Measurements from ENCODE around the gene ADRB1.

ADRB1 gene

DNA sequence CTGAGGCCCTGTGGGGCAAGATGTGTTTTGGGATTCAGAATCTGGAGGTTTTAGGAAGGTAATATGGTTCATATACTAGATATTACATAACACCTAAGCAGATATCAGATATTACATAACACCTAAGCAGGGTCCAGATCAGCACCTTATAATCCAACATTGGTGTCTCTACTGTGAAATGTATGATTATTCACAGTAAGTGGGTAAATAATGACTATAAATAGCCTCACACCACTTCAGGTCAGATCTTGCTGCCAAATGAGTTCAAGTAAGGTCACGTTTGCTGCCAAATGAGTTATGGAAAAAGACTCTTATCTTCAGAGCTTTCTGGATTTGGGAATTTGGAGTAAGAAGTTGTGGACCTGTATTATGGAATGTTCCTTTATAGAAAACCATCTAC is 14.6 kb downstream of the ADRB1 start:
- no peak for DNase-seq

DNA sequence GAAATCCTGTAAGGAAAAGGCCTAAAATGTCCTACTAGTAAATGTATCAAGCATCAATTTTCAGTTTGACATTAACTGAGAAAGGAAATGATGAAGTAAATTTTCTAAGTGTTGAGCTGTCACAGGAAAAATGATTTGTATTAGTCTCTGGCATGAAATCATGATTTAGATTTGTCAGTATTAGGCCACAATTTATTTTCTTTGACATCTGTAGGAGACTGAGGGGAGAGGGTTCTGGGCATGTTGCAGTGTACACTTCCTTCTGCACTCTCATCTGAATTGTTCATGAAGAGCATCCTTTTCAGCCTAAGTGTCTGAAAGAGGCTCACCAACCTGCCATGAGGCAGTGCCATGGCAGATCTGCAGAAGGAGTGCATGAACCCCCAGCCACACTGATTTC is 15.9 kb downstream of the ADRB1 start:
- DNase-seq, result no peak

DNA sequence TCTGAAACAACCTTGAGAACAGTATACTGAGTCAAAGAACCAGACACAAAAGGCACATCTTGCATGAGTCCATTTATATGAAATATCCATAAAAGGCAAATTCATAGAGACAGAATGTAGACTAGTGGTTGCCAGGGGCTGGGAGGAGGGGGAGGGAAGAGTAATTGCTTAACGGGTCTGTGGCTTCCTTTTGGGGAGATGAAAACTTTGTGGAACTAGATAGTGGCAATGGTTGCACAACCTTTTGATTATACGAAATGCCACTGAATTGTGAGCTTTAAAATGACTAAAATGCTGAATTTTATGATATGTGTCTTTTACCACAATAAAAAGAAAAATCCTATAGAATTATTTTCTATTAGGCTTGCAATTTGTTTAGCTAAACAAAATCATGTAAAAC is 16.8 kb downstream of the ADRB1 start:
- DNase-seq, result no peak

- no peak for DNase-seq
Measured at GRCh38 chr10:114061148-114061547, 17.5 kb downstream of the ADRB1 start.

DNA sequence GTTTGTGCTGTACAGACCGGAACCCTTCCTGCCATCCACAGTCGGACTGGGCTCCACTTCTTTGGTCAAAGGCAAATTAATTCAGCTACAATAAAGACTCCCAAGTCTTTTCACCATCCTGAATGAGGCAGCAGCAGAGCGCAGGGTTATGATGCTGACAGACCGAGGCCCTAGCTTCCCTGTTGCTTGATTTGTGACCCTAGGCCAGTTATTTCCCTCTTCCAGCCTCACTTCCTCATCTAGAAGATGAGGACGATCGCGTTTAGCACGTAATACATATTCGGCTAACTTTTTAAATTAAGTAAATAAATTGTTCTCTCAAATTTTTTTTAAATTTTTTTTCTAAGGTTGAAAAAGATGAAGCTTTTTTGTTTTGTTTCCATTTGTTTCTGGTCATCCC is 18.1 kb downstream of the ADRB1 start:
- no peak for DNase-seq

DNA sequence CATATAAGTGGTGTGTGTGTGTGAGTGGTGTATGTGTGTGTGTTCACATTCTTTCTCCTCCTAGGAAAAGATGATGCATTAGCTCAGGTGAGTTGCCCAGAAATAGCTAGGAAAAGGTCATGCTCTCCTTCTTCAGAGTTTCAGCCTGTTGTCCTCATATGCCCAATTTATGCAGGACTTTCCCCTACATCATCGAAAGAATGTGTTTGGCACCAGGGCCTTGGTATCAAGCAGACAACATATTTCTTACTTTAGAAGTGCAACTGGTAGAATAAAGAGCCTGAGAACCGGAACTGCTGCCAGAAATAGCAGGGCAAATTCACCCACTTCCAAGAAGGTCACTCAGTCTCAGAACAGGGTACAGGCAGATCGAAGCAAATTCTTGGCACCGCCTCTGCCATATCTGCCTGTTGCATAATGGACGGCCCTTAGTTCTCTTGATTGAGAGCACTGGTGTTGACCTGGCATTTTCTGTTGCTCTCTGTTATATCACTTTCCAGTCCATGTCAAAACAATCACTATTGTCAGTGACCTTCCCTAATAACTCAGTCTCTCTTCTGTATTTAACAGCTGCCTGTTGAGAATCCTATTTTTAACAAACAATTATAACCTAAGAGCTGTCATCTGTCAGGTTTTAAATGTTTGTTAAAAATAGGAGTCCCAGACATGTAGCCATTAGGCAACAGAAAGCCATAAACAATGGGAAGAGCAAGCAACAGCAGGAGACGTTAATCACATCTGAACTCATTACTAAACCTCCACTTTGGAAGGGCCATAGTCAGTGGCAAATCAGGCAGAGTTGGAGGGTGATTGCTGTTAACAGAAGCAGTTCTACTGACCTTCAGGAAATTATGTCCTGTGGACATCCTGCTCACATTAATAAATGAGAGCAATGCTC is 20.7 kb downstream of the ADRB1 start:
- no peak for DNase-seq

DNA sequence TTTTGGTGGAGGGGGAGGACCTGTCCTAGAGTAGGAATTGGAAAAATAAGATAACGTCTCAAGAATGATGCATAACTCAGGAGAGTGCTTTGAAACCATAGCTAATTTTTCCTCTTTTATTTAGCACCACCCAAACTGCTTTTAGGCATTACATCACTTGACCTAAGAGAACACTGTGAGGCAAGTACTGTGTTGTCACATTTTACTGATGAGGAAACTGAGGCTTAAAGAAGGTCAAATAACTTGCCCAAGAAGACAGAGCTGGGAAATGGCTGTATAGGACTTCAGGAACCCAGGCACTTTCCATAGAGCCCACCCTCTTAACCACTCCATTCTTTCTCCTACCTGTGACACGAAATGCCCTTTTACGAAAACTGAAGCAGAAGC is 21.4 kb downstream of the ADRB1 start:
- no peak for DNase-seq

GRCh38 chr10:114068054-114068707 is 24.5 kb downstream of the ADRB1 start:
- DNase-seq, result no peak

DNA sequence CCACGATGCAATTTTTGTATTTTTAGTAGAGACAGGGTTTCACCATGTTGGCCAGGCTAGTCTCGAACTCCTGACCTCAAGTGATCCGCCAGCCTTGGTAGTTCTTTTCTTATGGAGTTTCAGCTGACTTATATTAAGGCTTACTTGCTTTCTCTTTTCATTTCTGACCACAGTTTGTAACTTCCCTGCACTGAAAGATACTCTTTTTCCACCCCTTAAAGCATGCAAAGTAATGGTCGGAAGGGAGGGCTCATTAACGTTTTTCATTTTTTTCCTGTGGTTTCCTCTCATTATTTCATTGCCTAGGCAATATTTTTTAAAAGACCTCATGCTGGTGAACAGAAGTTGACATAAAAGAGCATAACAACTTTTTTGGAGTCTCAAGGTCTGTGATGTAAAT is 27.0 kb downstream of the ADRB1 start:
- no peak for DNase-seq

GRCh38 chr10:114071178-114071577 is 27.5 kb downstream of the ADRB1 start:
- no peak for DNase-seq

DNA sequence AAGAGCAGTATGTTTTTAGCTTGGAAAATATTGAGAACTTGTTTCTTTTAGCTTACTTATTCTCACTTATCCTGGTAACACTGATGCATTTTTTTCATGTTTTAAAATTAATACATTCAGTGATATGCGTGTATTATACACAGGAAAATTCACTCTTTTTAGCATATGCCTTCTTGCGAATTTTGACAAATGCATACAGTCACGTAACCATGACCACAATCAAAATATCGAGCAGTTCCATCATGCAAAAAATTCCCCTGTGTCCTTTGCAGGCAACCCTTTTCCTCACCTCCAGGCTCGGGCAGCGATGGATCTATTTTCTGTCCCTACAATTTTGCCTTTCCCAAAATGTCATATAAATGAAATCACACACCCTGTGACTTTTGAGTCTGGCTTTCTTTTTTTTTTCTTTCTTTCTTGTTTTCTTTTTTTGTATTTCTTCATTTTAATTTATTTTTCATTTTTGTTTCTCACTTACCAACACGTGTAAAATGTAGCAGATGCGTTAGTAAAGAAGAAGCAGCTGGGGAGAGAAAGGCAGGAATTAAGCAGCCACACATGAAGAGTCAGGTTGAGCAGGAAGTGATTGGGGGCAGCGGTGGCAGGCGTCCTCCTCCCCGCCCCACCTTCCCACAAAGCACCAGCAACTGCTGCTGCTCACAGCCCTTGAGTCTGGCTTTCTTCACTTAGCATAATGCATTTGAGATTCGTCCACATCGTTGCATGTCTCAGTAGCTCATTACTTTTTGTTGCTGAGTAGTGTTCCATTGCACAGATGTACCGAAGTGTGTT is 29.9 kb downstream of the ADRB1 start:
- peak; percentile 11 for DNase-seq

GRCh38 chr10:114075093-114075492 is 31.4 kb downstream of the ADRB1 start:
- DNase-seq, result no peak

GRCh38 chr10:114077347-114077746 is 33.7 kb downstream of the ADRB1 start:
- no peak for DNase-seq

DNA sequence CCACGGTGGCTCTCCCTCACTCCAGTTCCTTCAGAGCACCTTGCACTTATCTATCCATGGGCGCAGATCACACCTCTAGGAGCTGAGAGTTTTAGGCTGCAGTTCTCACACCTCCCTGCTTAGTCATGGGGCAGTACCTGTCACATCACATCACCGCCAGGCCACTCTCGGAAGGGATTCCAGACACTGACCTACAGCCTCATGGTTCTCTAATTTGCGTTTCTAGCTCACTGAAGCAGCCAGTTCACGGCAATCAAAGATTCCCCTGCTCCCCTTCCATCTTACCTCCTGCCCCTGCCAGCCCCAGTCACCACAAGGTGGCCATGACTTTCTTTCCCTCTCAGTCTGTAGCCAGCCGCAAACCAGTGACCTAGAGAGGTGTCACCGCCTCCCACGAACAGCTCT is 34.2 kb downstream of the ADRB1 start:
- no peak for DNase-seq

DNA sequence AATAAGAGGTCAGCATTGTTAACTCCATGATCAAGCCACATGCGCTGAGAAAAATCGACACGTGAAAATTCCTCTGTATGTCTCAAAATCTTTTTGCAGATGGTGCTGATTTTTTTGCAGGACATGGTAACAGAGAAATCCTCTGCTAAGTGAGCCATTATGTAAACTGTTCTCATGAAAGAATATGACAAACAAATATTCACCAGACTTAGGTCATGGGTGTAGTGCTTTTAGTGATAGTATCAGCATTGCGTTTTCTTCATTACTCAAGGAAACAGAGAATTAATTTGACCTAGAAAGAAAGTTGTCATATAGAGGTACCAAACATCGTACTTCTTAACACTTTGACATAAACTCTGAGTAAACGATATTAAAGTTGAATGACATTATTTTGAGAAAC is 34.7 kb downstream of the ADRB1 start:
- DNase-seq, result no peak

DNA sequence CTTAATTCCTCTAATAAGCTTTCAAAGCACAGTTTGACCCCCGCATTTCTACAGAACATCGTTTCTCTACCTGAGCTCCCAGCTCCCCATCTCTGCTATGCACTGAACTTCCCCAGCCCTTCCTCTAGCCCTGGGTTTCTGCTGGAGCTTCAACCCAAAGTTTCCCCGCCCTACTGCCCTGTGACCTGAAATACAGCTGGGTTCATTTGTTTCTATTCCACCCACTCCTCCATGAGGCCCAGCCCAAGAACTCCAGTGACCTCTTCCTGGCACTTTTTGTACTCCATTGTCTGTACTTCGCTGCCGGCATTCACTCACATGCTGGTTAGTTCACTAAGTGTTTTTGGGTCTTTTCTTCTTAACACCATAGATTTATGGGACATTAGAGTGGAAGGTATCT is 35.8 kb downstream of the ADRB1 start:
- no peak for DNase-seq

- DNase-seq, result no peak
Measured at GRCh38 chr10:114081911-114082583, 38.4 kb downstream of the ADRB1 start.

DNA sequence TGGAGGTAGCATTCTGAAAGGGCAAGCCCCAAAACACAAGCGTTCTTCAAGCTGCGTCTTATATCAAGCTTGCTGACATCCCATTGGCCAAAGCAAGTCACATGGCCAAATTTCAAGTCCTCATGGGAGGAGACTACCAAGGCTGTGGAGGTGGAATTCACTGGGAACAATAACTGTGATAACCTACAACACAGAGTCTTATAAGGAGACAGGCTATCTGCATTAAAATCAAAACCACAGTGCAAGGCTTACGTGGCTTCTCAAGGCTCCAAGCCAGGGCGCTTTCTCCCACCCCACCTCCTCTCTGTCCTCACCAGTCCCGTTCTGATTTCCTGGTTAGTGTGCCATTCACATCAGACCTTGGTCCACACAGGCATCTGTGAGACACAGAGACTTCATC is 39.4 kb downstream of the ADRB1 start:
- DNase-seq, result no peak

DNA sequence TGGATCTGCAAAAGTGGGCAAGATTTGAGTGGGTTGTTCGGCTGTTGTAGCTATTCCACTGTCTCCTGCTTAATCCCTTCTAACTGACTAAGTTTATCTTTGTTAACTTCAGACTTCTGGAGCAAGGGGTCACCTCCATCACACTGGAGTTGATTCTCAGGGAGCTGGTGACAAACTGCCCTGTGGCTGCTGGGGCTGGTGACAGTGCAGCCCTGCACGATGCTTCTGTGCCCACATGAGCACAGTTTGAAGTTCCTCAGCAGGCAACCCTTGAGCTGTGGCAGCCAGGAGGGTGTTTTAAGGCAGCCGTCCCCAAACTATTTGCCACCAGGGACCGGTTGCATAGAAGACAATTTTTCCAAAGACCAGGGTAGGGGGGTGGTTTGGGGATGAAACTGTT is 40.5 kb downstream of the ADRB1 start:
- no peak for DNase-seq

DNA sequence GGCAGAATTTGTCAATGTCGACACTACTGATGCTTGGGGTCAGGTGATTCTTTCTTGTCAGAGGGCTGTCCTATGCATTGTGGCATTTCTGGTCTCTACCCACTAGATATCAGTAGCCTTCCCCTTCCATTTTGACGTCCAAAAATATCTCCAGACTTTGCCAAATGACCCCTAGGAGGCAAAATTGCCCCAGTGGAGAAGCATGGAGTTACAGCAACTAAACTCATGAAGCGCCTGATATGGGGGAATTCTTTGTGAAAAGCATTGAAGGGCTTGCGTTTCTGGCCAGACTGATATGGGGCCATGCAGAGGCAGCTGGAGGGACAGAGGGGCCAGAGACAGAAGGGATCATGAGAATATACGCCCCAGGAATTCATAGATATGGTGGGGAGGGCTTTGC is 43.6 kb downstream of the ADRB1 start:
- no peak for DNase-seq

GRCh38 chr10:114087655-114088054 is 44.0 kb downstream of the ADRB1 start:
- DNase-seq, result no peak

DNA sequence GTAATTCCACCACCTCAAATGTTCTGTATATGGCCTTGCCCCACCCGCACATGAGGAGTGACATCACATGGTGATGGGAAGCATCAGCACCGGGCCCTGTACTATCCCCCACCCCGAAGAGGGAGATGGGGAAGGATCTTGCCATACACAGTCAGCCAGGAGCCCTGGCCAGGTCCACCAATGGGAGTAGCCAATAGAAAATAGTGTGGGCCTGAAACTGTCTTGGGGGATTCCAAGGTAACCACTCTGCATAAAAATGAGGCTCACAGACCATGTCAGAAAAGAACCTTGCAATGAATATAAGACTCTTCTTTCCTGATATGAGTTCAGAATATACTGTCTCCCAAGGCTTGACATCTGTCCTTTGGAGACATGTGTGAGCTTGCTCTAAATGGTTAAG is 51.1 kb downstream of the ADRB1 start:
- DNase-seq, result no peak
